OCI-LY7 (cell line): Measurements from ENCODE around the gene CCDC127. TPM values are rescaled to one million over a fixed set of nuclear protein-coding genes. Genes with fewer than 3 reads are reported as not detected.

Experiments
- BruUV-seq: library from RNA; stranded (reverse); fragments of 400-500 nt; replicated peaks from 2 replicates; lab custom pipeline; 2021; lab: Mats Ljungman, UMichigan
- CTCF ChIA-PET: fragments of 300-600 bp; sonication (Branson Sonifier 250); formaldehyde crosslinking; loops from one replicate; lab custom pipeline; 2022; ENCODE audit warnings: antibody characterized with exemption; ENCODE audit not compliant: unreplicated experiment; lab: Charles Lee
- POLR2A ChIA-PET: fragments of 300-600 bp; sonication (Branson Sonifier 250); formaldehyde crosslinking; loops from one replicate; lab custom pipeline; 2022; ENCODE audit warnings: antibody characterized with exemption; lab: Charles Lee
- DNase-seq: peaks from one replicate; pipeline ENCODE4 v3.0.0-alpha.2; 2015; ENCODE audit warnings: low spot score
- H2AFZ ChIP-seq: fragments of 200-600 bp; sonication (generic), shearing (Covaris generic); 2 replicates; pipeline ENCODE4 v1.6.1; 2014; ENCODE audit warnings: mild to moderate bottlenecking, antibody characterized with exemption, low read length, moderate library complexity
- H3K27ac ChIP-seq: fragments of 200-600 bp; sonication (generic); 2 replicates; pipeline ENCODE4 v1.5.1; 2014; ENCODE audit warnings: mixed run types, low read depth, mild to moderate bottlenecking, moderate library complexity, low read length, inconsistent platforms; ENCODE audit not compliant: poor library complexity, severe bottlenecking
- H3K36me3 ChIP-seq: fragments of 200-600 bp; sonication (generic); 2 replicates; pipeline ENCODE4 v1.6.1; 2014; ENCODE audit warnings: mild to moderate bottlenecking, antibody characterized with exemption, low read length, moderate library complexity, mixed read lengths; ENCODE audit not compliant: insufficient read depth
- H3K4me1 ChIP-seq: fragments of 200-600 bp; sonication (generic); 2 replicates; pipeline ENCODE4 v1.5.1; 2014; ENCODE audit warnings: mild to moderate bottlenecking, low read length; ENCODE audit not compliant: insufficient read depth, poor library complexity, severe bottlenecking
- H3K4me2 ChIP-seq: fragments of 200-600 bp; sonication (generic); 2 replicates; pipeline ENCODE4 v1.6.1; 2014; ENCODE audit warnings: mild to moderate bottlenecking, low read length
- H3K4me3 ChIP-seq: fragments of 200-600 bp; sonication (generic); 2 replicates; pipeline ENCODE4 v1.5.1; 2014; ENCODE audit warnings: mild to moderate bottlenecking, low read depth, low read length; ENCODE audit not compliant: poor library complexity, severe bottlenecking
- H3K79me2 ChIP-seq: fragments of 200-600 bp; sonication (generic); 2 replicates; pipeline ENCODE4 v1.6.1; 2016; ENCODE audit warnings: low read depth, mild to moderate bottlenecking, low read length, moderate library complexity, mixed read lengths; ENCODE audit not compliant: insufficient read depth
- H3K9me2 ChIP-seq: fragments of 200-600 bp; sonication (generic); 2 replicates; pipeline ENCODE4 v1.6.1; 2016; ENCODE audit warnings: mild to moderate bottlenecking, low read length, mixed read lengths; ENCODE audit not compliant: insufficient read depth
- H3K9me3 ChIP-seq: fragments of 200-600 bp; sonication (generic); 2 replicates; pipeline ENCODE4 v1.6.1; 2014; ENCODE audit warnings: mild to moderate bottlenecking, mixed run types, low read length, mixed read lengths
- H4K20me1 ChIP-seq: fragments of 200-600 bp; sonication (generic); 2 replicates; pipeline ENCODE4 v1.6.1; 2014; ENCODE audit warnings: mild to moderate bottlenecking, antibody characterized with exemption, low read length, moderate library complexity, mixed read lengths; ENCODE audit not compliant: insufficient read depth
- CTCF ChIP-seq: fragments of 200-600 bp; sonication (generic); conservative IDR thresholded peaks from 2 replicates; pipeline ENCODE4 v1.5.1; 2014; ENCODE audit warnings: mild to moderate bottlenecking, antibody characterized with exemption, low read length, moderate library complexity, mixed read lengths
- EZH2phosphoT487 ChIP-seq: fragments of 200-600 bp; sonication (generic); IDR thresholded peaks from 2 replicates; pipeline ENCODE4 v1.6.1; 2018; ENCODE audit warnings: low read depth, borderline replicate concordance, mild to moderate bottlenecking, mixed run types, antibody characterized with exemption, low read length, moderate library complexity, mixed read lengths
- intact Hi-C: fragments of 100-400 bp; cut with micrococcal nuclease; formaldehyde crosslinking; loops from one replicate; pipeline ENCODE4 v1.10.0; 2022; ENCODE audit not compliant: unreplicated experiment
- total RNA-seq, 2 experiments: library from RNA; depleted of rRNA in 1 of 2; stranded (reverse); fragments of >200 nt in 1 of 2; shearing (Covaris generic) in 1 of 2; gene quantifications; 2 replicates each; pipeline ENCODE4 v1.2.3, GENCODE V29; 2014 to 2022

The CCDC127 gene
- total RNA-seq, 2 experiments from 2014 or later = 10.8 to 12.4 TPM

- TF ChIP-seq EZH2phosphoT487 (no peak), CTCF (no peak)
- H4K20me1 ChIP-seq = no peaks in the 10 kb centered on the region
- no peak overlapping the region for H3K27ac ChIP-seq
- H3K9me3 ChIP-seq = no peaks in the 10 kb centered on the region
- no peak overlapping the region for H3K4me2 ChIP-seq
- intact Hi-C loops = no loop called here
- CTCF ChIA-PET = no interaction called here
- no peak overlapping the region for H3K4me3 ChIP-seq
- no peaks in the 10 kb centered on the region for H3K9me2 ChIP-seq
- H3K4me1 ChIP-seq = no peaks in the 10 kb centered on the region
- no peaks in the 10 kb centered on the region for H3K79me2 ChIP-seq
- no TSS peak for BruUV-seq
- no peak overlapping the region for H2AFZ ChIP-seq
- DNase-seq = no peak
- H3K36me3 ChIP-seq = no peaks in the 10 kb centered on the region
- POLR2A ChIA-PET = no interaction called here
Observed at GRCh38 chr5:154236-154635, 63.7 kb downstream of the CCDC127 start.

GRCh38 chr5:153256-153655, 64.7 kb downstream of the CCDC127 start:
- no peak overlapping the region for H3K4me2 ChIP-seq
- CTCF ChIA-PET = no interaction called here
- no peak overlapping the region for H3K27ac ChIP-seq
- peaks cover 6% of the 10 kb centered on the region; the same call in 1 of the 2 replicates for H3K9me3 ChIP-seq
- intact Hi-C loops = no loop called here
- no peaks in the 10 kb centered on the region for H3K36me3 ChIP-seq
- POLR2A ChIA-PET = no interaction called here
- no peak overlapping the region for H3K4me3 ChIP-seq
- H4K20me1 ChIP-seq = no peaks in the 10 kb centered on the region
- H3K4me1 ChIP-seq = no peaks in the 10 kb centered on the region
- no peak for TF ChIP-seq EZH2phosphoT487
- TF ChIP-seq CTCF = no peak
- no peak for DNase-seq
- H3K79me2 ChIP-seq = no peaks in the 10 kb centered on the region
- H3K9me2 ChIP-seq = no peaks in the 10 kb centered on the region
- no peak overlapping the region for H2AFZ ChIP-seq
- BruUV-seq = no TSS peak

DNA sequence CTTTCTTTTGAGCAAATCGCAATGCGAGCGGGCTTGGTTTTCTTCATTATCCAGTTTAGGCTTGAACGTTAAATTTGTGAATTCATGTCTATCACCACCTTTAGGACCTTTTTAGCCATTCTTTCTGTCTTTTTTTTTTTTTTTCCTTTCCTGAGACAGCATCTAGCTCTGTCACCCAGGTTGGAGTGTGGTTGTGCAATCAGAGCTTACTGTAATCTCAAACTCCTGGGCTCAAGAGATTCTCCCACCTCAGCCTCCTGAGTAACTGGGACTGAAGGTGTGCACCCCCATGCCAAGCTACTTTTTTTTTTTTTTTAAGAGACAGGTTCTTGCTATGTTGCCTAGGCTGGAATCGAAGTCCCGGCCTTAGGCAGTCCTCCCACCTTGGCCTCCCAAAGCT, 65.9 kb downstream of the CCDC127 start:
- no peak overlapping the region for H2AFZ ChIP-seq
- peaks cover 18% of the 10 kb centered on the region for H3K9me3 ChIP-seq
- H3K27ac ChIP-seq = no peak overlapping the region
- no TSS peak for BruUV-seq
- intact Hi-C loops = no loop called here
- no peak overlapping the region for H3K4me2 ChIP-seq
- no peak for TF ChIP-seq CTCF
- TF ChIP-seq EZH2phosphoT487 = no peak
- H3K79me2 ChIP-seq = no peaks in the 10 kb centered on the region
- DNase-seq = no peak
- H3K9me2 ChIP-seq = no peaks in the 10 kb centered on the region
- no peaks in the 10 kb centered on the region for H3K36me3 ChIP-seq
- CTCF ChIA-PET = no interaction called here
- H3K4me3 ChIP-seq = no peak overlapping the region
- no peaks in the 10 kb centered on the region for H4K20me1 ChIP-seq
- POLR2A ChIA-PET = no interaction called here
- H3K4me1 ChIP-seq = no peaks in the 10 kb centered on the region
